ENCODE data around the gene LMO1.

The LMO1 gene

DNA sequence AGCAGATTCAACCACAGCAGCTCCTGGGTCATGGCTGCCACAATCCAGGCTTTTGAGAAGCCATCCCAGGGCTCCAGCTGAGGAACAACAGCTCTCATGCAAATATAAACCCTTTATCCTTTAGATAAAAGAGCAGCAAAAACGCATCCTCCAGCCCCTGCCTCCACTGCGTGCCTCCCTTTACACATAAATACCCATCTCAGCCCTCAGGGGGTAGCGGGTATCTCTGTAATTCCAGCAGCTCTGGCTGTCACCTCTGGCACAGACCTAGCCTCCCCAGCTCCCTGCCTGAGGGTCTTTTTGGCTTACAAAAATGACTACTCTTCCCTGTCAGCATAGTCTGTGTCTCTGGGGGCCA is 21.6 kb downstream of the LMO1 start:
- no peaks in the 10 kb centered on the region for H3K4me1 ChIP-seq (ENCODE audit: insufficient read depth, low read length, poor library complexity, severe bottlenecking)
- no peaks in the 10 kb centered on the region for H3K79me2 ChIP-seq (ENCODE audit: insufficient read depth, low read length)
- H3K4me3 ChIP-seq (ENCODE audit: low read length, poor library complexity, severe bottlenecking): no peak overlapping the region
- H3K27me3 ChIP-seq (ENCODE audit: insufficient read depth, low read length, poor library complexity, severe bottlenecking): no peaks in the 10 kb centered on the region
- H3K9me3 ChIP-seq (ENCODE audit: insufficient read depth, low read depth, low read length): no peaks in the 10 kb centered on the region
- no peak for TF ChIP-seq EZH2phosphoT487 (IDR thresholded peaks at IDR 0.05; ENCODE audit: borderline replicate concordance)
- TF ChIP-seq, protein P1, sequence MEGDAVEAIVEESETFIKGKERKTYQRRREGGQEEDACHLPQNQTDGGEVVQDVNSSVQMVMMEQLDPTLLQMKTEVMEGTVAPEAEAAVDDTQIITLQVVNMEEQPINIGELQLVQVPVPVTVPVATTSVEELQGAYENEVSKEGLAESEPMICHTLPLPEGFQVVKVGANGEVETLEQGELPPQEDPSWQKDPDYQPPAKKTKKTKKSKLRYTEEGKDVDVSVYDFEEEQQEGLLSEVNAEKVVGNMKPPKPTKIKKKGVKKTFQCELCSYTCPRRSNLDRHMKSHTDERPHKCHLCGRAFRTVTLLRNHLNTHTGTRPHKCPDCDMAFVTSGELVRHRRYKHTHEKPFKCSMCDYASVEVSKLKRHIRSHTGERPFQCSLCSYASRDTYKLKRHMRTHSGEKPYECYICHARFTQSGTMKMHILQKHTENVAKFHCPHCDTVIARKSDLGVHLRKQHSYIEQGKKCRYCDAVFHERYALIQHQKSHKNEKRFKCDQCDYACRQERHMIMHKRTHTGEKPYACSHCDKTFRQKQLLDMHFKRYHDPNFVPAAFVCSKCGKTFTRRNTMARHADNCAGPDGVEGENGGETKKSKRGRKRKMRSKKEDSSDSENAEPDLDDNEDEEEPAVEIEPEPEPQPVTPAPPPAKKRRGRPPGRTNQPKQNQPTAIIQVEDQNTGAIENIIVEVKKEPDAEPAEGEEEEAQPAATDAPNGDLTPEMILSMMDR (conservative IDR thresholded peaks at IDR 0.05; ENCODE audit: low read length): no peak
- H3K4me2 ChIP-seq (ENCODE audit: low read depth, low read length, poor library complexity, severe bottlenecking): no peak overlapping the region
- H3K9me2 ChIP-seq (replicated peaks; ENCODE audit: low read depth, low read length): no peaks in the 10 kb centered on the region
- no peaks in the 10 kb centered on the region for H3F3A ChIP-seq (ENCODE audit: low read depth)
- no peaks in the 10 kb centered on the region for H4K20me1 ChIP-seq (ENCODE audit: insufficient read depth, low read length, poor library complexity, severe bottlenecking)
- H3K36me3 ChIP-seq (ENCODE audit: insufficient read depth, low read length): no peaks in the 10 kb centered on the region
- no peak overlapping the region for H2AFZ ChIP-seq (ENCODE audit: low read length)
- no peak overlapping the region for H3K9ac ChIP-seq (ENCODE audit: low read depth, low read length, poor library complexity, severe bottlenecking)

DNA sequence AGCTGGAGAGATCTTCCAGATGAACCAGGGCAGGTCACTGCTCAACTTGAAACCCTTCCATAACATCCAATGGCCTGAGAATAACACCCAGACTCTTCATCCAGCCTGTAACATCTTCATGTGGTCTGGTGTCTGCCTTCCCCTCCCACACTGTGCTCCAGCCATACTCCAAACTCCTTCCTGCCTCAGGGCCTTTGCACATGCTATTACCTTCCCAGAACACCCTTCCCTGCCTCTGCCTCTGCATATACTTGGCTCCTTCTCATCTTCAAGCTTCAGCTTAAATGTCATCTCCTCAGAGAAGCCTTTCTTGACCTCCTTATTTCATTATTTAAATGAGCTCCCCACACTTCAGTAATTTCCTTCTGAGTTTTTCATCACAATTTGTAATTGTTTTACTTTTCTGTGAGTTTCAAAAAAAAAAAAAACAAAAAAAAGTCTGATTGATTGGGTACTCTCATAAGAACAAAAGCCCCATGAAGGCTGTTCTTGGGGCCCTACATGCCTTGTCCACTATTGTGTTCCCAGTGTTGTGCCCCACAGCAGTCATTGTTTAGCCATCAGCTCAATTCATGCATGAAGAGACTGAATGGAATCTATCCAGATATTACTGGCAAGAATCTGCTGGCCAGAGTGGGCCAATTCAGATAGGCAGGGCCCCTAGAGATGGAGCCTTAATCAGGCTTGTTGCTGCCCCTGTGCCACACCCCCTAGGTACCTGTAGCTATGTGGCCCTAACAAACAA is 22.1 kb downstream of the LMO1 start:
- no peak overlapping the region for H3K4me3 ChIP-seq (ENCODE audit: low read length, poor library complexity, severe bottlenecking)
- no peaks in the 10 kb centered on the region for H3K4me1 ChIP-seq (ENCODE audit: insufficient read depth, low read length, poor library complexity, severe bottlenecking)
- TF ChIP-seq, protein P1 (conservative IDR thresholded peaks at IDR 0.05; ENCODE audit: low read length): no peak
- TF ChIP-seq EZH2phosphoT487 (IDR thresholded peaks at IDR 0.05; ENCODE audit: borderline replicate concordance): no peak
- H3K27me3 ChIP-seq (ENCODE audit: insufficient read depth, low read length, poor library complexity, severe bottlenecking): no peaks in the 10 kb centered on the region
- H3K4me2 ChIP-seq (ENCODE audit: low read depth, low read length, poor library complexity, severe bottlenecking): no peak overlapping the region
- no peak overlapping the region for H3K9ac ChIP-seq (ENCODE audit: low read depth, low read length, poor library complexity, severe bottlenecking)
- H3K9me3 ChIP-seq (ENCODE audit: insufficient read depth, low read depth, low read length): no peaks in the 10 kb centered on the region
- no peaks in the 10 kb centered on the region for H3F3A ChIP-seq (ENCODE audit: low read depth)
- H3K79me2 ChIP-seq (ENCODE audit: insufficient read depth, low read length): no peaks in the 10 kb centered on the region
- no peak overlapping the region for H2AFZ ChIP-seq (ENCODE audit: low read length)
- H3K9me2 ChIP-seq (replicated peaks; ENCODE audit: low read depth, low read length): no peaks in the 10 kb centered on the region
- no peaks in the 10 kb centered on the region for H4K20me1 ChIP-seq (ENCODE audit: insufficient read depth, low read length, poor library complexity, severe bottlenecking)
- H3K36me3 ChIP-seq (ENCODE audit: insufficient read depth, low read length): no peaks in the 10 kb centered on the region

DNA sequence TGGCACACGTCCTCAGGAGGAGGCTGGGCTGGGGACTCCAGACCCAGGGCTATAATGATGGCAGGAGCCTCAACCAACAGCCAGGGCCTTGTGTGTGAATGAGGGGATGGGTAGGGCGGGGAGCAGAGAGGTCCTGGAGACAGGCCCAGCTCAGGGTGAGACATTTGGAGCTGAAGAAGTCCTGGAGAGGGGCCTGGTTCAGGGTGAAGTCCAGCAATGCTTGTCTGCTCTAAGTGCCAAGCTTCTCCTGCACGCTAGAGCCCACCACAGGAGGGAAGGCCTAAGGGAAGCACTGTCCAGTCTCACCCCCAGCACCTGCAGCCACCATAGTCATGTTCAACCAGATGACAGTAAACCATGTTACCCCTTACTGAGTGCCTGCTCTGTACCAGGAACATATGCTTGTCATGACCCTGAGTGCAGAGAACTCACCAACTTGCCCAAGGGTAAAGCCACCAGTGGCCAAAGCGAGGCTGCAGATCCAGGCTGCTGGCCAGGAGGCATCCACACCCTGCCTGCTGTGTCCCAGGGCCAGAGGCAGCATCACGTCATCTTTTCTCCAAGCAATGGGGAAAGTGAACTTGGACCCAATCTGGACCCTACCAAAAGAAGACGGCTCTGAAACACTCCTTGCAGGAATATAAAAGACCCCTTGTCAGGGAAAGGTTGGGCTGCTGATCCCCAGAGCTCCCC is 24.0 kb downstream of the LMO1 start:
- no peaks in the 10 kb centered on the region for H3F3A ChIP-seq (ENCODE audit: low read depth)
- H3K4me2 ChIP-seq (ENCODE audit: low read depth, low read length, poor library complexity, severe bottlenecking): no peak overlapping the region
- no peaks in the 10 kb centered on the region for H4K20me1 ChIP-seq (ENCODE audit: insufficient read depth, low read length, poor library complexity, severe bottlenecking)
- H3K79me2 ChIP-seq (ENCODE audit: insufficient read depth, low read length): no peaks in the 10 kb centered on the region
- no peak overlapping the region for H3K9ac ChIP-seq (ENCODE audit: low read depth, low read length, poor library complexity, severe bottlenecking)
- no peaks in the 10 kb centered on the region for H3K4me1 ChIP-seq (ENCODE audit: insufficient read depth, low read length, poor library complexity, severe bottlenecking)
- no peaks in the 10 kb centered on the region for H3K36me3 ChIP-seq (ENCODE audit: insufficient read depth, low read length)
- no peak overlapping the region for H3K4me3 ChIP-seq (ENCODE audit: low read length, poor library complexity, severe bottlenecking)
- H3K9me2 ChIP-seq (replicated peaks; ENCODE audit: low read depth, low read length): no peaks in the 10 kb centered on the region
- no peak overlapping the region for H2AFZ ChIP-seq (ENCODE audit: low read length)
- H3K9me3 ChIP-seq (ENCODE audit: insufficient read depth, low read depth, low read length): no peaks in the 10 kb centered on the region
- TF ChIP-seq, protein P1 (conservative IDR thresholded peaks at IDR 0.05; ENCODE audit: low read length): no peak
- TF ChIP-seq EZH2phosphoT487 (IDR thresholded peaks at IDR 0.05; ENCODE audit: borderline replicate concordance): no peak
- no peaks in the 10 kb centered on the region for H3K27me3 ChIP-seq (ENCODE audit: insufficient read depth, low read length, poor library complexity, severe bottlenecking)

Data from Loucy (cell line).